Loucy (cell line): ENCODE measurements around the gene GAS7.

Experiments used
- CTCF ChIP-seq: fragments of 200-600 bp; sonication (generic); conservative IDR thresholded peaks from 2 replicates; pipeline ENCODE4 v1.5.1; 2014; ENCODE audit warnings: mild to moderate bottlenecking, antibody characterized with exemption, low read length
- EZH2phosphoT487 ChIP-seq: fragments of 200-600 bp; IDR thresholded peaks from 2 replicates; pipeline ENCODE4 v1.6.1; 2018; ENCODE audit warnings: antibody characterized with exemption, mild to moderate bottlenecking, moderate library complexity, borderline replicate concordance

GRCh38 chr17:9862220-9862619, 336.2 kb downstream of the GAS7 start:
- no peak for TF ChIP-seq CTCF
- TF ChIP-seq EZH2phosphoT487 = no peak
